Gastroesophageal sphincter (tissue), 4 donors: ENCODE measurements around the gene ZDHHC12. TPM values are rescaled to one million over a fixed set of nuclear protein-coding genes. Genes with fewer than 3 reads are reported as not detected.

ENCODE experiments used
- ATAC-seq: fragments of 150-250 bp; one replicate; pipeline ENCODE4 v1.9.1; 2016; ENCODE audit warnings: mild to moderate bottlenecking, moderate library complexity
- H3K27ac ChIP-seq, 4 donors: fragments of 200-600 bp; sonication (generic) in 3 of 4; 1 replicate in 3 of 4; 2 replicates in 1 of 4; pipeline ENCODE4 v1.5.1; 2016 to 2019
- H3K27me3 ChIP-seq: fragments of 200-600 bp; sonication (generic); one replicate; pipeline ENCODE4 v1.5.1; 2019
- H3K36me3 ChIP-seq, 2 donors: fragments of 200-600 bp; sonication (generic); one replicate each; pipeline ENCODE4 v1.5.1; 2019; ENCODE audit warnings: control low read depth in 1 of 2
- H3K4me1 ChIP-seq, 3 donors: fragments of 200-600 bp; sonication (generic); 1 replicate in 2 of 3; 2 replicates in 1 of 3; pipeline ENCODE4 v1.5.1; 2016 to 2019; ENCODE audit warnings: control low read depth in 2 of 3
- H3K4me3 ChIP-seq, 2 donors: fragments of 200-600 bp; sonication (generic); one replicate each; pipeline ENCODE4 v1.5.1; 2019; ENCODE audit warnings: mild to moderate bottlenecking in 1 of 2, moderate library complexity in 1 of 2
- H3K9me3 ChIP-seq, 3 donors: fragments of 200-600 bp; sonication (generic); one replicate each; pipeline ENCODE4 v1.5.1; 2017 to 2019; ENCODE audit warnings: control low read depth in 2 of 3
- CTCF ChIP-seq, 4 experiments: fragments of 200-600 bp in 2 of 4; fragments of 450-650 bp in 2 of 4; sonication (generic) in 1 of 4; IDR thresholded peaks; one replicate each; pipeline ENCODE4 v1.5.1; 2017 to 2019; ENCODE audit warnings: antibody characterized with exemption in 4 of 4, mild to moderate bottlenecking in 2 of 4, moderate library complexity in 2 of 4
- EP300 ChIP-seq: sonication (generic); formaldehyde crosslinking; IDR thresholded peaks from one replicate; pipeline ENCODE4 v1.6.1; 2017; ENCODE audit warnings: antibody characterized with exemption, mild to moderate bottlenecking
- POLR2A ChIP-seq, 2 donors: fragments of 450-650 bp; IDR thresholded peaks; one replicate each; pipeline ENCODE4 v1.6.1; 2017; ENCODE audit warnings: antibody characterized with exemption in 2 of 2, mild to moderate bottlenecking in 2 of 2, moderate library complexity in 1 of 2
- POLR2AphosphoS5 ChIP-seq: sonication (generic); formaldehyde crosslinking; IDR thresholded peaks from one replicate; pipeline ENCODE4 v1.6.1; 2017; ENCODE audit warnings: antibody characterized with exemption
- WGBS, 2 donors: methylation state at CpG; one replicate each; pipeline ENCODE4 v1.1.5; 2018; ENCODE audit warnings: low coverage in 1 of 2; 5-methylcytosine and 5-hydroxymethylcytosine counted together
- small RNA-seq, 4 donors: library from RNA; depleted of rRNA; stranded (forward); fragments of <200 nt; gene quantifications; one replicate each; pipeline ENCODE3, GENCODE V24; 2016
- total RNA-seq, 4 donors: library from RNA; depleted of rRNA; stranded (reverse); fragments of >200 nt; gene quantifications; one replicate each; pipeline ENCODE4 v1.1.0, GENCODE V29; 2016

ZDHHC12 gene
- total RNA-seq, 4 donors from 2014 or later, result 19.5 to 24.5 (median 22.2) TPM

GRCh38 chr9:128677794-128678193, 46.1 kb downstream of the ZDHHC12 start:
- no peak overlapping the region for H3K4me3 ChIP-seq
- no peak for ATAC-seq

GRCh38 chr9:128675382-128675781, 48.5 kb downstream of the ZDHHC12 start:
- Histone ChIP-seq H3K36me3 (no peaks in the 10 kb centered on the region), H3K9me3 (no peaks in the 10 kb centered on the region), H3K4me1 (no peaks in the 10 kb centered on the region), H3K27ac (no peak overlapping the region), H3K4me3 (no peak overlapping the region), H3K27me3 (no peaks in the 10 kb centered on the region)
- 90 to 100% methylated on average over 1 to 2 of the region's 4 CpGs for WGBS, 2 donors
- ATAC-seq, result no peak
- TF ChIP-seq EP300, result no peak
- no peak for TF ChIP-seq POLR2A (IDR thresholded peaks at IDR 0.05)
- TF ChIP-seq POLR2AphosphoS5, result no peak
- no peak for TF ChIP-seq CTCF (IDR thresholded peaks at IDR 0.05)

More at GRCh38 chr9:128677794-128678193, 46.1 kb downstream of the ZDHHC12 start:
- Histone ChIP-seq H3K27ac (no peak overlapping the region), H3K36me3 (no peaks in the 10 kb centered on the region), H3K4me1 (peaks cover 0 to under 1% (median 0%) of the 10 kb centered on the region in 3 donors), H3K9me3 (no peaks in the 10 kb centered on the region), H3K27me3 (no peaks in the 10 kb centered on the region)
- 86 to 91% methylated on average over 4 to 10 of the region's 10 CpGs for WGBS, 2 donors
- TF ChIP-seq EP300 (no peak), CTCF (IDR thresholded peaks at IDR 0.05) (no peak), POLR2AphosphoS5 (no peak), POLR2A (IDR thresholded peaks at IDR 0.05) (no peak)

Small RNAs within 50 kb of the gene (small RNA-seq; reads per million reads assigned to genes)
- gene RF00017 (0 reads per million in 4 donors), gene RN7SL560P (0 reads per million in 4 donors)

Other genes with a start within 250 kb of the ZDHHC12 start
- 10 to 100 TPM; 18.7 to 32.4 (median 26.9) TPM for gene GLE1, start 219.4 kb downstream of the ZDHHC12 start, total RNA-seq
- gene SPTAN1, start 171.5 kb downstream of the ZDHHC12 start, total RNA-seq, result 100 to 1,000 TPM; 223 to 390 (median 286) TPM
- 10 to 100 TPM; 28.3 to 47.0 (median 37.7) TPM for gene DYNC2I2, start 67.3 kb downstream of the ZDHHC12 start, total RNA-seq
- gene SET, start 34.9 kb downstream of the ZDHHC12 start, total RNA-seq, result 100 to 1,000 TPM; 209 to 355 (median 256) TPM
- gene PKN3, start 21.6 kb downstream of the ZDHHC12 start, total RNA-seq, result 1 to 10 TPM; 2.3 to 7.5 (median 4.0) TPM
- 100 to 1,000 TPM in 1 of 4 donors, 10 to 100 TPM in 3; 55.1 to 104 (median 60.2) TPM for gene ZER1, start 47.8 kb upstream of the ZDHHC12 start, total RNA-seq
- gene TBC1D13, start 63.1 kb upstream of the ZDHHC12 start, total RNA-seq, result 10 to 100 TPM; 13.2 to 40.9 (median 17.7) TPM
- 10 to 100 TPM; 20.3 to 29.7 (median 27.1) TPM for gene ENDOG, start 94.4 kb upstream of the ZDHHC12 start, total RNA-seq
- 10 to 100 TPM in 3 of 4 donors, 1 to 10 TPM in 1; 9.6 to 26.0 (median 21.1) TPM for gene SPOUT1, start 105.7 kb upstream of the ZDHHC12 start, total RNA-seq
- gene KYAT1, start 157.8 kb upstream of the ZDHHC12 start, total RNA-seq, result 1 to 10 TPM; 3.4 to 7.9 (median 4.8) TPM
- 10 to 100 TPM; 38.1 to 95.1 (median 49.9) TPM for gene LRRC8A, start 158.0 kb upstream of the ZDHHC12 start, total RNA-seq
- gene PHYHD1, start 196.9 kb upstream of the ZDHHC12 start, total RNA-seq, result 10 to 100 TPM in 3 of 4 donors, 1 to 10 TPM in 1; 9.6 to 27.1 (median 25.4) TPM
- 10 to 100 TPM in 3 of 4 donors, 1 to 10 TPM in 1; 9.8 to 17.1 (median 13.0) TPM for gene DOLK, start 223.5 kb upstream of the ZDHHC12 start, total RNA-seq
- 10 to 100 TPM; 18.6 to 32.7 (median 29.1) TPM for gene NUP188, start 223.6 kb upstream of the ZDHHC12 start, total RNA-seq